DOHH2 (cell line): Measurements from ENCODE around the gene RNF123.

Source experiments
- CTCF ChIP-seq: fragments of 200-600 bp; sonication (generic); IDR thresholded peaks from one replicate; pipeline ENCODE4 v1.5.1; 2014; ENCODE audit warnings: antibody characterized with exemption, mild to moderate bottlenecking, low read depth, low read length; ENCODE audit not compliant: poor library complexity, severe bottlenecking
- EZH2phosphoT487 ChIP-seq: fragments of 200-600 bp; sonication (generic); IDR thresholded peaks from 2 replicates; pipeline ENCODE4 v1.6.1; 2017; ENCODE audit warnings: borderline replicate concordance, mild to moderate bottlenecking, antibody characterized with exemption, low read length, moderate library complexity, mixed read lengths

GRCh38 chr3:49716691-49717210, 27.4 kb downstream of the RNF123 start:
- TF ChIP-seq CTCF, result no peak
- no peak for TF ChIP-seq EZH2phosphoT487
